GM19467 (cell line): ENCODE results near the gene COG1.
A peak's percentile ranks its signal among the peaks of the same experiment; 100 is the strongest.
"Not testable (repeated sequence)": the region's sequence is repeated elsewhere in the genome, so short reads cannot be mapped to it uniquely, and the experiment has no call there.

ENCODE experiments used
- ATAC-seq: cut with Tn5 transposase; IDR thresholded peaks from one replicate; pipeline ENCODE4 v1.9.1; 2021; ENCODE audit warnings: mild to moderate bottlenecking, moderate library complexity; ENCODE audit not compliant: unreplicated experiment

COG1 gene

DNA sequence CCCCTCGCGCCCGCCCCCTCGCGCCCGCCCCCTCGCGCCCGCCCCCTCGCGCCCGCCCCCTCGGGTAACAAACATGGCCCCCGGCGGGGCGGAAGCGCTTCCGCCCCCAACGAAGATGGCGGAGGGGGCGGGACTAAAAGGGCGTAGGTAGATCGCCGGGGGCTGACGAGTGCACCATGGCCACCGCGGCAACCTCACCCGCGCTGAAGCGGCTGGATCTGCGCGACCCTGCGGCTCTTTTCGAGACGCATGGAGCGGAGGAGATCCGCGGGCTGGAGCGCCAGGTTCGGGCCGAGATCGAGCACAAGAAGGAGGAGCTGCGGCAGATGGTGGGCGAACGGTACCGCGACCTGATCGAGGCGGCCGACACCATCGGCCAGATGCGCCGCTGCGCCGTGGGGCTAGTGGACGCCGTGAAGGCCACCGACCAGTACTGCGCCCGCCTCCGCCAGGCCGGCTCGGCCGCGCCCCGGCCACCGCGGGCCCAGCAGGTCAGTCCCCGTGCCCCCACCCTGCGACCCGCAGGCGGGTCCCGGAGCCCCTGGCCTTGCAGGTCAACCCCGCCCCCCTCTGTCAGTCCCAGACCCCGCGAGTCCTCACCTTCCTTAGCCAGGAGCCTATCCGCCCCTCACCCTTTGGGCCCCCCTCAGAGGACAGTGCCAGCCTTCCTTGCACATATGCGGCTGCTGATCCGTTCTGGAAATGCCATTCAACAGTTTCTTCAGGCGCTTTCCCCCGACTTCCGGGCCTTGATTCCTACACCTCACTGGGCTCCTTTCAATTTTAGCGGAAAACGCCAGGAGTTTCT is at the start of gene COG1:
Gene COG1, plus strand, starts transcription at position 162 of the 808 bp plus-strand sequence. Its CDS starts 15 bp downstream, at position 177.
- peak; percentile 49 for ATAC-seq

GRCh38 chr17:73144209-73144608 is 48.6 kb upstream of the COG1 start:
- not testable (repeated sequence) for ATAC-seq

- no peak for ATAC-seq
Observed at GRCh38 chr17:73145641-73146040, 47.2 kb upstream of the COG1 start.

GRCh38 chr17:73147791-73148190 is 45.1 kb upstream of the COG1 start:
- not testable (repeated sequence) for ATAC-seq

DNA sequence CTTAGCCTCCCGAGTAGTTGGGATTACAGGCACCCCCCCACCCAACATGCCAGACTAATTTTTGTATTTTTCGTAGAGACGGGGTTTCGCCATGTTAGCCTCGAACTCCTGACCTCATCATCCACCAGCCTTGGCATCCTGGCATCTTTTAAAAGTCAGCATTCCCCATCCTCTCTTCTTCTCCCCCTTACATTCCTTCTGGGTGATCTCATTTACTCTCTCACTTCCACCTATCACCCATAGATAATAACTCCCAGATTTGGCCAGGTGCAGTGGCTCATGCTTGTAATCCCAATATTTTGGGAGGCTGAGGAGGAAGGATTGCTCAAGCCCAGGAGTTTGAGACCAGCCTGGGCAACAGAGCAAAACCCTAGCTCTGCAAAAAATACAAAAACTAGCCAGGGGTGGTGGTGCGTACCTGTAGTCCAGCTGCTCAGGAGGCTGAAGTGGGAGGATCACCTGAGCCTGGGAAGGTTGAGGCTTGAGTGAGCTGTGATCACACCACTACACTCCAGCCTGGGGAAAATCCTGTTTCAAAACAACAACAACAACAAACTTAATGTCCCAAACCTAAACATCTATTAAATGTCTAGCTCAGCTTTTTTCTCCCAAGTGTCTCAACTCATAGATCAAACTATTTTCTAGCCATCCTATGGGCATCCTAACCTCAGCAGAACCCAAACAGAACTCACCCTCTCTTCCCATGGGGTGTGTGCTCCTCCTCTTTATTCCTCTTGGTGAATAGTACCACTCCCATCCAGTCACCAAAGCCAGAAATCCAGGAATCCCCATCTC is 44.1 kb upstream of the COG1 start:
- ATAC-seq = no peak

- ATAC-seq = not testable (repeated sequence)
Observed at GRCh38 chr17:73150622-73151300, 42.1 kb upstream of the COG1 start.

DNA sequence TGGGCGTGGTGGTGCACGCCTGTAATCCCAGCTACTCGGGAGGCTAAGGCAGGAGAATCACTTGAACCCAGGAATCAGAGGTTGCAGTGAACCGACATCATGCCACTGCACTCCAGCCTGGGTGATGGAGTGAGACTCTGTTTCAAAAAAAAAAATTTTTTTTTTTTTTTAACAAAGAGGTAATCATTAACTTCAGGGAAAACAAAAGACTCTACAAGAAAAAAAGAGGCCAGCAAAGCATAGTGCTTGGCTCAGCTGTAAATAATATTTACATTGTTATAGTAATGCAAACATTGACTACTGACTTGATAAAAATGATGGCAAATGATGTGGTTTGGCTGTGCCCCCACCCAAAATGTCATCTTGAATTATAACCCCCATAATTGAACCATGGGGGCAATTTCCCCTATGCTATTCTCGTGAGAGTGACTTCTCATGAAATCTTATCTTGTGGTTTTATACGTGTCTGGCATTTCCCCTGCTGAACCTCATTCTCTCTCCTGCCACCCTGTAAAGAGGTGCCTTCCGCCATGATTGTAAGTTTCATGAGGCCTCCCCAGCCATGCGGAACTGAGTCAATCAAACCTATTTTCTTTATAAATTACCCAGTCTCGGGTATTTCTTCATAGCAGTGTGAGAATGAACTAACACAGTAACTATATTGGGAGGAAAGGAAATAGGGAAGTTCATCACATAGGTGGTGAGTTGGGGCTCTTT is 40.8 kb upstream of the COG1 start:
- no peak for ATAC-seq

DNA sequence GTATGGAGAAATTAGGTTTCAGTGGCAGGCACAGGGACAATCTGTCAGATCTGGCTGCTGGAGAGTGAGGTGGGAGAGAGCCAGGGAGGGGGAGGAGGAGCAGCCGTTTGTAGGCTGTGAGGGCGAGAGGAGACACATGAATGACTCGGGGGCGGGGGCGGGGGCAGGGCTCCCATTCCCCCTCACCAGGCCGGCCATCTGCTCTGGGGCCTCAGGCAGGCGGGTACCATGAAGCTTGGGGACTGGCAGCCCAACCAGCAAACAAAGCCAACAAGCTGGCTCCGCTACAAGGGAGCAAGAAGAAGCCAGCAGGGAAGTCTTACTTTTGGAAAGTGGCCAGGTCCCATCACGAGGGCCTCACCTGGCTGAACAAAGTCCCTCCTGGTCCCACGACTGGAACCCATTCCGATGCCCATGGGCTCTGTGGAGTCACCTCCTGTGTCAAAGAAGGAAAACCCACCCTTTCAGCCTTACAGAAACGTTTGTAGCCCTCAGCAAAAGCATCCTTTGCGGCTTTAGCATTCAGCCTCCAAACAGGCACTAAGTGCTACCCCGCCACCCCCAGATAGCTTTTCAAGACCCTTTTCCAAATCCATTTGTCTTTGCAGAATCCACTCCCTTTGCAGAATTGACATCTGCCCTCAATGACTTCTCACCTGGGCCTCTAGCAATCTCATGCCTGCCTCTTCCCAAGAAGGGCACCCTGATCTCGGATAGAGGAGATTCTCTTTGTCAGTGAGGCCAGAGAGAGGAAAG is 37.3 kb upstream of the COG1 start:
- no peak for ATAC-seq

DNA sequence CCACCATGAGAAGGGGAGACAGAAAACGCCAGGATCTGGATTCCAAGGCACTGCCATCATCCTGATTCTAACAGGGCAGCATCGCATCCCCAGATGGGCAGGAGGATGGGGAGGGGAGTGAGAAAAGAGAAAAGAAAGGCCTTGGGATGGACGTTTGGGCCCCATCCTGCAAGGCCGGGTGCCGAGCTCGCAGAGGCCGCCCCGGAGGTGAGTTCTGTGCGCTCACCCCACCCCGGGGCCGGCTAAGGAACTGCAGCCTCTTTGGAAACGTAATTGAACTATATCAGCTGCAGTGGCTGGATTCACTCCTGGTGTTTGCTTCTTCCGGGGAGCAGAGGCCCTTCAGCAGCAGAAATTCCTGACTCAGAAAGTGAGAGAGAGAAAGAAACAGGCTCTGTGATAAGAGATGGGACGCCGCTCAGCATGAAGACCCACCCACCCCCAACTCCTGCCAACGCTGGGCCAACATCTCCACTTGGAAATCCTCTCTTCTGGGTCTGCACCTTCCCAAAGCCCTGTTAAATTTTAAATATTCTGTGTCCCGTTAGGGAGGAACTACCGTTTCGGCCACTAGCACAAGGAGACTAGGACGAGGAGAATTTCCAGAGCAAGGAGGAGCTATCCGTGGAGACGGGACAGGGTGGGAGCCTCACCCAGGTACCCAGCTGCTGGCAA is 36.6 kb upstream of the COG1 start:
- peak; percentile 63 for ATAC-seq

- ATAC-seq = no peak
Observed at GRCh38 chr17:73156887-73157520, 35.9 kb upstream of the COG1 start.

DNA sequence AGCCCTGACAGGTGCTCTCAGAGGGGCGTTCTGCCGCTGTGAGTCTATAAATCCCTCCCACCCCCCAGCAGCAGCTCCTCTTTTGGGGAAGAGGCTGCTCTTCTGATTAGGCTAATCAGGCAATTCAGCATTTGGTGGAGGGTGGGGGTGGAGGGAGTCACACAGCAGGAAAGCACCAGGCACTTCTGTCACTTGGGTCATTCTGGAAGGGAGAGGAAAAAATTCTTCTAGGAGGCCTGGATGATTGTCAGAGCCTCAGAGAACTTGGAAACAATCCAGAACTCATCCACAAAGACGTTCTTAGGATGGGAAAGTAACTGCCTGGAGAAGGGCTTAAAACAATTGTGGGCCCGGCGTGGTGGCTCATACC is 35.3 kb upstream of the COG1 start:
- no peak for ATAC-seq

- ATAC-seq = no peak
Observed at GRCh38 chr17:73158133-73158532, 34.7 kb upstream of the COG1 start.

DNA sequence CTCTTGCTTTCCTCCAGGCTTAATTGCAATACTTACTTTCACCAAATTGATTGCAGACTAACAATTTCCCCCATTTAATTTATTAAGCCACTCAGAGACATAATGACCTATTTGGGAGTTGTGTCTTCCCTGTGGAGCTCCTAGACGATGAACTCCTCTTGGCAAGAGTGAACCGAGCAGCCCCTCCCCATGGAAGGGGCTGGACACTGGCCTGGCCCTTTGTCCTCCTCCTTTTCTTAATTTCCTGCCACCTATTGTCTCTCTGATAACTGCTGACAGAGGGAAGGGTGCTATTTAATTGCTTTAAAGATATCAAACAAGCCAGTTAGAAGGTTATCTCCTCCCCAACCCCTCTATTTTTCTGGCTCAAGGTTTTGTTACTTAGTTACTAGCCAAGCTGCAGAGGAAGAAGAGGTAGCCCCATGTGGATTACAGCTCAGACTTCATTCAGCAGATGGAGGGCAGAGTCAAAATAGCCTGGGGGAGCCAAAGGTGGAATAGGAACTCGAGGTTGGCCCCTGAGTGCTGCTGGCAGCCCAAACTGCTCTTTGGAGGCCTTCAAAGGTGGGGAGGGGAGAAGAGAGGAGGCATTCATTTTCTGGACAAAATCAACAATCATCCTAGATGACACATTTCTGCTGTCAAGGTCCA is 31.8 kb upstream of the COG1 start:
- no peak for ATAC-seq

GRCh38 chr17:73163043-73163442 is 29.8 kb upstream of the COG1 start:
- ATAC-seq = no peak

DNA sequence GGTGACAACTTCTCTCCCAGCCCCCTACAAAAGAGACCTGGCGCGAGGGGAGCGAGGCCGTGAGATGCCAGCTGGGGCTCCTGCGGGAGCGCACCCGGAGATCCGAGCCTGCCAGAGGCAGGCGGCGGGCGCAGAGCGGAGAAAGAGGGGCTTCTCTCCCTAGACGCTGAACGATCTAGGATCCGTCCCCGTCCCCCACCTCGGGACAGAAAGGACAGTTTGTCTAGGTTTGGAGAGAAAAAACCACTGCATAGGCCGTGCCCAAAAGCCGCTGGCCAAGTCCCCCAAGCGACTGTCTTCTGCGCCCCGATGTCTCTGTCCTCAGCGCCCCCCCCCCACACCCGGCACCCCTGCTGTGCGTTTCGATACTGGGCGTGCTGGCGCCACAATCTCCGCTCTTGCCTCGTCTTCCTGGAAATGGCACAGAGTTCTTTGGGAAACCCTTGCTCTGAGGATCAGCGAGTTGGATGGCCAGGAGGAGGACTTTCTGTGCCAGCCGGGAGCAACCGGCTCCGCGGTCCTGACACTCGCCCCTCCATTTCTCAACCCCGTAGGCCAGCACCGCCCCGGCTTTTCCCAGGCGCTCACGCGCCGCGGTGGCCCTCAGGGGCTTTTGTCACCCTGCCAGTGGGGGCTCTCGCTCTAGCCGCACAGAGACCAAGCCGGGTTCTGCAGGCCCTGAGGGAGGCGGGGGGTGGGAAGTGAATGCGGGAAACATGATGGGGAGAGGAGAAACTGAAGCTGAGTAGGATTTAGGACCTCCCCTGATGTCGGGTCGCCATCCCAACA is 27.0 kb upstream of the COG1 start:
- no peak for ATAC-seq

GRCh38 chr17:73166731-73167581 is 25.9 kb upstream of the COG1 start:
- ATAC-seq = no peak

DNA sequence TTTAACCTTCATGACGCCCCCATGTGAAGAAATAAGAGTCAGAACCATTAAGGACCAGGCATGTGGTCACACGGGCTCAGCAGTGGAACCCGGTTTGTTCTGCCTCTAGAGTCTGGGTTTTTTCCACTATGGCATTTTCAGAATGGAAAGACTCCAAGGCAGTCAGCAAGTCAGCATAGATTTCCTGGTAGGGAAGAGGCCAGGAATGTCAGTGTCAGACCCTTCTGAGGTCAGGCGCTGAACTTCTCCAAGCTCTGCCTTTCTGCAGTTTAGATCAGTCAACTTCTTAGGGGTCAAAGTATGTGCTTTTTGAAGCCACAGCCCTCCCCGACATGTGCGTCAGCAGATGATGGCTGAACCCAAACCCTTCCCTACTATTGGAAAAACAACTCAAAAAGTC is 24.2 kb upstream of the COG1 start:
- no peak for ATAC-seq
